Measurements from ENCODE around the gene MLPH.

MLPH gene

DNA sequence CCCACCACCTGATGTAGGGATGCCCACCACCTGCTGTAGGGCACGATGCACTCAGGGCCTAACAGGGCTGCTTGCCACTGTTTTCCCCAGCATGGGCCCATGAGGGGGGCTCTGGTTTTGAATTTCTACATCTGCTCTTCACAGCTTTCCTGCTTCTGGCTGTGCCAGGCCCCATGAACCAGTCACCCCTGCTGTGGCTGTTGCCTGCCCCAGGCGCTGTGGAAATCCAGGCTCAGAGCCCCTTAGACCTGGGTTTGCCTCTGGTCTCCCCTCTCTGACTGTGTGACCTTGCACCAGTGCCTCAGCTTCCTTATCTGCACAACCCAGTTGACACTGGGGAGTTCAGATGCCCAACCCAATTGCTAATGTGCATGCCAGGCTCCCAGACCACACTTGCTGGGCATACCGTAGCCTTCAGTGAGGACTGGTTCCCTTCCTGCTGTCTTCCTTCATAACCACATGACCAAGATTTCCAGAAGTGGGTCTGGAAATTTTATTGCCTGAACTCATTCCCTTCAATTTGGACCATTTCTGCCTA, 6.0 kb upstream of the MLPH start:
- no peak for DNase-seq (ENCODE audit: extremely low read depth, low read depth)

DNA sequence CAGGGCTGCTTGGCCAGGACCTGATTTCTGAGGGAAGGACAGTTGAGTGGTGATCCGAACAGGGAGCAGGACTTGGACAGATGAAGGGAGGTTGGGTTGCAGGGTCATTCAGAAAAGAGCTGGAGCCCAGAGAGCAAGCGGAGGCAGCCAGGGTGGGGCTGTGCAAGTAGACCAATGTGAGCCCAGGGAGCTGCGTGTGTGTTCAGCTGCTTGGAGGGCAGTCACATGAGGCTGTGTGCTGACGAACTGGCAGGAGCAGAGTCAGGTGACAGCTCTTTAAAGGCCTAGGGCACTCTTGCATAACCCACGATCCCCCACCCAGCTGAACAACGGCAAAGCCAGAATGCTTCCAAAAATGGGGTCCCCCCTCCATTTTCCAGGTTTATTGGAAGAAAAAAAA, 4.6 kb upstream of the MLPH start:
- DNase-seq (ENCODE audit: extremely low read depth, low read depth) = no peak
- TF ChIP-seq, protein P1, sequence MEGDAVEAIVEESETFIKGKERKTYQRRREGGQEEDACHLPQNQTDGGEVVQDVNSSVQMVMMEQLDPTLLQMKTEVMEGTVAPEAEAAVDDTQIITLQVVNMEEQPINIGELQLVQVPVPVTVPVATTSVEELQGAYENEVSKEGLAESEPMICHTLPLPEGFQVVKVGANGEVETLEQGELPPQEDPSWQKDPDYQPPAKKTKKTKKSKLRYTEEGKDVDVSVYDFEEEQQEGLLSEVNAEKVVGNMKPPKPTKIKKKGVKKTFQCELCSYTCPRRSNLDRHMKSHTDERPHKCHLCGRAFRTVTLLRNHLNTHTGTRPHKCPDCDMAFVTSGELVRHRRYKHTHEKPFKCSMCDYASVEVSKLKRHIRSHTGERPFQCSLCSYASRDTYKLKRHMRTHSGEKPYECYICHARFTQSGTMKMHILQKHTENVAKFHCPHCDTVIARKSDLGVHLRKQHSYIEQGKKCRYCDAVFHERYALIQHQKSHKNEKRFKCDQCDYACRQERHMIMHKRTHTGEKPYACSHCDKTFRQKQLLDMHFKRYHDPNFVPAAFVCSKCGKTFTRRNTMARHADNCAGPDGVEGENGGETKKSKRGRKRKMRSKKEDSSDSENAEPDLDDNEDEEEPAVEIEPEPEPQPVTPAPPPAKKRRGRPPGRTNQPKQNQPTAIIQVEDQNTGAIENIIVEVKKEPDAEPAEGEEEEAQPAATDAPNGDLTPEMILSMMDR (IDR thresholded peaks at IDR 0.05; ENCODE audit: low read depth, low read length) = no peak

More for the DNA sequence above, 6.0 kb upstream of the MLPH start:
- TF ChIP-seq, protein P1 (IDR thresholded peaks at IDR 0.05; ENCODE audit: low read depth, low read length) = no peak

DNA sequence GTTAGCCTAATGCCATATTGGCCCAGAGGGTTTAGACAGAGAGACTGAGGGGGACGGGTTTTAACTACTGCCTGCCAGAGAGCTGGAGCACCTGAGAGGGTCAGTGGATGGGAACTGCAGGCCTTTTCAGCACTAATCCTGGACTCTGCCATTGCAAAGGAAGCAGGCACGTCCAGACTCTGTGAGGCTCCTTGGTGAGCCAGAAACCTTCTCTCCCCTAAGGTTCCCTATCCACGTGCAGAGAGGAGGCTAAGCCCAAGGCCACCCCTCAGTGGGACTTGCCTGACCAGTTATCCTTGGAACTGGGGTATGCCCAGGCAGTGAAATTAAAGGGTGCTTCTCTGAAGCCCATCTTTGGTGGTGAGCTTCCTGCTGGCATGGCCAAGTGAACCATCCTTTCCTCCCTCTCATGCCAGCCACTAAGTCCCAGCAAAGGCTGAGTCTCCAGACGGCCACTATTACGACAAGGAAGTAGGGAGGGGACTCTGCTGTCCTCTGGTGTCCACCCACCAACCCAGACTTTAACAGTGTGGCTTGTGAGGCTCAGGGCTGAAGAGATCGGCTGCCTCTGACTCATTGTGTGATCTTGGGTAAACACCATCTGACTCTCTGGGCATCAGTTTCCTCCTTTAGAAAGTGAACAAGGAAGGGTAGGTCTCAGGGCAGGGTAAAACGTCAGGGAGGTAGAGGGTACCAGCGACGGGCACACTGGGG, 3.9 kb upstream of the MLPH start:
- DNase-seq (ENCODE audit: extremely low read depth, low read depth) = no peak
- TF ChIP-seq, protein P1 (IDR thresholded peaks at IDR 0.05; ENCODE audit: low read depth, low read length) = no peak

DNA sequence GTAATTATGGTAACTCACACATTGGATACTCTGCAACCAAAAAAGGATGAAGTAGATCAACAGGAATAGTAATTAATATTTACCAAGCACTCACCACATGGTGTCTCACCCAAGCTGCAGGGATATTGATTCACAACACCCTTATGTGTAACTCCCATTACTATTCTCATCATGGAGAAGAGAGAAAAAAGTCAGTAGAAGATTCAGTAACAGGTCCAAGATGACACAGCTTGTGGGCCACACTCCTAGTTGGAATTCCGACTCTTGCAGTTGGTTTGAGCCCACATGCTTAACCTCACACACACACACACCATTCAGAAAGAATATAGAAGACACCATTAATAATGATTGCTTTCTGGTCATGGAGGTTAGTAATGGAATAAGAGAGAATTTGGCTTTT, 1.7 kb upstream of the MLPH start:
- DNase-seq (ENCODE audit: extremely low read depth, low read depth) = no peak
- TF ChIP-seq, protein P1 (IDR thresholded peaks at IDR 0.05; ENCODE audit: low read depth, low read length) = no peak

DNA sequence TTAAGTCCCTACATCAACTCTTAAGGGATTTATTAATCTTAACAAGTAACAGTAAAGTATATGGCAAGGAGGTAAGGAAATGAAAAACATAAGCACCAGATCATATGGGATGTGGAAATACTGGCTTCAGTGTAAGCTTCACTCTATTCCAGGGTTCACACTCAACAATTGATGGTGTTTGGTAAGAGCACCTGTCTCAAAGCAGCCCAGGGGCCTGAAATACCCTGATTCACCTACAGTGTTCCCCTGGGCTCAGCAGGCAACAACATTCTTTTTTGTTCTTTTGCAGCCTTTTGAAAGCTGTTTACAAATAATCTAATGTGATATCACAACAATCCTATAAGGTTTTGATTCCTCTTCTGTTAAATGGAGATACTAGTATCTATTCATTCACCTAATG, 1.2 kb upstream of the MLPH start:
- TF ChIP-seq, protein P1 (IDR thresholded peaks at IDR 0.05; ENCODE audit: low read depth, low read length) = no peak
- no peak for DNase-seq (ENCODE audit: extremely low read depth, low read depth)

DNA sequence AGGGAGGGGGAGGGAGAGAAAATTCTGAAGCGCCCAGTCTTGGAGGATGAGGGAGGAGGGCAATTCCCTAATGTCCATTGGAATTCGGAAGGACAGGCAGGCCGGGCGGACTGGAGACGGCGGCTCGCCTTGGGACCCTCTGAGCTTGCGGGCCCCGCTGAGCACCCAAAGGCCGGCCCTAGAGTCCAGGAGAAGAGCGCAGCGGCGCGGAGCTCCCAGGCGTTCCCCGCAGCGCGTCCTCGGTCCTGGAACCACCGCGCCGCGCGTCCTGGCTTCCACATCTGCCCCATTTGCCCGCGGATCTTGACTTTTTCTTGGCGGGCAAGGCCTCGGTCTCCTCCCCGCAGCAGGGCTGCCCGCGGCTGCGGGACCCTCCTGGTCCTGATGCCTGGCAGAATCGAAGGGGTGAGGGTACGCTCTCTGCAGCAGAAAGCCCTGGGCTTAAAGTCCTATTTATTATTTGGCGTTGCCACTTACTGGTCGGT, 675 bp upstream of the MLPH start:
- TF ChIP-seq, protein P1 (IDR thresholded peaks at IDR 0.05; ENCODE audit: low read depth, low read length) = no peak

DNA sequence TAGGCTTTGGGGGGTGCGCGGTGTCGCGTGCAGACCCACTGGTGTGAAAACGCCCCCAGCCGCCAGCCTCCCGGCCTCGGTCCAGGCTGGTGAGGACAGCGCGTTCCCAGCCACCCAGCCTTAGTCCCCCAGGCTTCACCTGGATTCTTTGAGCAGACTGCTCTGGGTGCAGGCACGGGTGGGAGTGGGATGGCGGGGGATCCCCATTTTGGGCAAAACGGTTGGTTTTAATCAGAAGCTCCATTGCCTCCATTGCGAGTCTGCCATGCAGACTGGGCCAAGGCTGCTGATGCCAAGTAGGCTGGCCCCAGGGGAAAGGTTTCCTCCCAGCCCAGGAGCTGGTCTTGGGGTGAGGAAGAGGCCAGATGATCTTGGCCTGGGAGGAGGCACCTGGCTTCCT, 445 bp downstream of the MLPH start:
- no peak for DNase-seq (ENCODE audit: extremely low read depth, low read depth)

More for the DNA sequence above, 675 bp upstream of the MLPH start:
- no peak for DNase-seq (ENCODE audit: extremely low read depth, low read depth)

More for the DNA sequence above, 445 bp downstream of the MLPH start:
- TF ChIP-seq, protein P1 (IDR thresholded peaks at IDR 0.05; ENCODE audit: low read depth, low read length) = no peak

Measured in AG09319 (cell line).